HepG2 (cell line): ENCODE results near the gene WEE1. TPM values are rescaled to one million over a fixed set of nuclear protein-coding genes. Genes with fewer than 3 reads are reported as not detected.
A peak's percentile ranks its signal among the peaks of the same experiment; 100 is the strongest.

Experiments used
- ATAD3A ChIP-seq: sonication (generic); formaldehyde crosslinking; IDR thresholded peaks from 2 replicates; pipeline ENCODE4 v1.4.0; 2020; ENCODE audit warnings: missing genetic modification reagents
- CCAR2 ChIP-seq: fragments of 200-400 bp; formaldehyde crosslinking; optimal IDR thresholded peaks from 2 replicates; pipeline ENCODE3; 2018; ENCODE audit warnings: low read depth, mild to moderate bottlenecking, low read length, moderate library complexity
- EZH2 ChIP-seq: conservative IDR thresholded peaks from 2 replicates; pipeline ENCODE4 v1.6.1; 2012; ENCODE audit warnings: mild to moderate bottlenecking, low read depth, low read length, moderate library complexity
- FOXA1 ChIP-seq, 2 experiments: fragments of 450-650 bp in 1 of 2; sonication (generic) in 1 of 2; formaldehyde crosslinking in 1 of 2; IDR thresholded peaks; 2 replicates each; pipeline versions ENCODE4 v1.4.0 to v1.6.1; 2016 to 2020; ENCODE audit warnings: missing genetic modification reagents in 1 of 2
- FOXK2 ChIP-seq: fragments of 450-650 bp; IDR thresholded peaks from 2 replicates; pipeline ENCODE4 v1.6.1; 2016
- GATAD2A ChIP-seq: IDR thresholded peaks from 2 replicates; pipeline ENCODE4 v1.6.1; 2016
- KAT2B ChIP-seq: fragments of 150-350 bp; IDR thresholded peaks from 2 replicates; pipeline ENCODE4 v1.6.1; 2014; ENCODE audit warnings: low read depth, low read length, borderline replicate concordance
- SNAPC2 ChIP-seq: sonication (generic); formaldehyde crosslinking; IDR thresholded peaks from 2 replicates; pipeline ENCODE4 v1.8.1; 2022; ENCODE audit warnings: mild to moderate bottlenecking, missing genetic modification reagents
- SP5 ChIP-seq: IDR thresholded peaks from 2 replicates; pipeline ENCODE4 v1.6.1; 2016; ENCODE audit warnings: low read depth, borderline replicate concordance
- TCF12 ChIP-seq, 2 experiments: fragments of 450-650 bp in 1 of 2; sonication (generic) in 1 of 2; formaldehyde crosslinking in 1 of 2; IDR thresholded peaks; 2 replicates each; pipeline versions ENCODE4 v1.6.1 to v1.8.0; 2017 to 2022; ENCODE audit warnings: antibody characterized with exemption in 1 of 2, mild to moderate bottlenecking in 1 of 2, missing genetic modification reagents in 1 of 2, moderate library complexity in 1 of 2
- TOE1 ChIP-seq: sonication (generic); formaldehyde crosslinking; IDR thresholded peaks from 2 replicates; pipeline ENCODE4 v1.4.0; 2020; ENCODE audit warnings: mild to moderate bottlenecking, missing genetic modification reagents
- ZFP1 ChIP-seq: IDR thresholded peaks from 2 replicates; pipeline ENCODE4 v1.6.1; 2016
- ZFP37 ChIP-seq: sonication (generic); formaldehyde crosslinking; IDR thresholded peaks from 2 replicates; pipeline ENCODE4 v1.4.0; 2020; ENCODE audit warnings: missing genetic modification reagents, borderline replicate concordance
- ZNF232 ChIP-seq: sonication (generic); formaldehyde crosslinking; IDR thresholded peaks from 2 replicates; pipeline ENCODE4 v1.4.0; 2020; ENCODE audit warnings: missing genetic modification reagents, borderline replicate concordance
- ZNF572 ChIP-seq: sonication (generic); formaldehyde crosslinking; IDR thresholded peaks from 2 replicates; pipeline ENCODE4 v1.5.1; 2020; ENCODE audit warnings: mild to moderate bottlenecking, missing genetic modification reagents
- ZNF777 ChIP-seq: sonication (generic); formaldehyde crosslinking; IDR thresholded peaks from 2 replicates; pipeline ENCODE4 v1.4.0; 2020; ENCODE audit warnings: missing genetic modification reagents
- ZSCAN22 ChIP-seq: sonication (generic); formaldehyde crosslinking; IDR thresholded peaks from 2 replicates; pipeline ENCODE4 v1.4.0; 2020; ENCODE audit warnings: mild to moderate bottlenecking, missing genetic modification reagents
- polyA plus RNA-seq, 8 experiments: library from polyadenylated mRNA; depleted of rRNA in 3 of 8; stranded (reverse) in 7 of 8; unstranded in 1 of 8; fragments of >200 nt; fragmentation: Illumina TruSeq in 4 of 8; extraction: Trizol in 4 of 8; gene quantifications; 2 replicates each; pipeline versions ENCODE4 v1.2.1 to v1.2.3, GENCODE V29; 2011 to 2016; ENCODE audit warnings: low read depth in 4 of 8, missing spikeins in 1 of 8, mixed read lengths in 1 of 8; ENCODE audit not compliant: insufficient read depth in 1 of 8
- total RNA-seq, 5 experiments: library from RNA; depleted of rRNA; stranded (reverse); fragments of >200 nt; fragmentation: Illumina TruSeq; extraction: Trizol; gene quantifications; 2 replicates each; pipeline ENCODE4 v1.2.3, GENCODE V29; 2016; ENCODE audit warnings: low read depth in 1 of 5
- TF ChIP-seq, protein P1 (sequence below): sonication (generic); formaldehyde crosslinking; IDR thresholded peaks from 2 replicates; pipeline ENCODE4 v1.4.0; 2020; ENCODE audit warnings: missing genetic modification reagents
- TF ChIP-seq, protein P2 (sequence below): sonication (generic); formaldehyde crosslinking; IDR thresholded peaks from 2 replicates; pipeline ENCODE4 v1.4.0; 2020; ENCODE audit warnings: missing genetic modification reagents, borderline replicate concordance
- TF ChIP-seq, protein P3 (sequence below): sonication (generic); formaldehyde crosslinking; IDR thresholded peaks from 2 replicates; pipeline ENCODE4 v1.8.0; 2022; ENCODE audit warnings: mild to moderate bottlenecking, missing genetic modification reagents, borderline replicate concordance
- TF ChIP-seq, protein P4 (sequence below), 2 experiments: sonication (generic) in 1 of 2; formaldehyde crosslinking in 1 of 2; IDR thresholded peaks; 2 replicates each; pipeline versions ENCODE4 v1.4.0 to v1.6.1; 2018 to 2020; ENCODE audit warnings: missing genetic modification reagents in 2 of 2, borderline replicate concordance in 1 of 2, low read depth in 1 of 2, mild to moderate bottlenecking in 1 of 2, missing biosample characterization in 1 of 2
- TF ChIP-seq, protein P5 (sequence below): sonication (generic); formaldehyde crosslinking; IDR thresholded peaks from 2 replicates; pipeline ENCODE4 v1.4.0; 2020; ENCODE audit warnings: mild to moderate bottlenecking, missing genetic modification reagents

Gene WEE1
- total and polyA plus RNA-seq, 2 of the 13 experiments (the other 11 are each of a cell fraction or from before 2014, with no cell fraction given) = 31.4 to 63.7 TPM

DNA sequence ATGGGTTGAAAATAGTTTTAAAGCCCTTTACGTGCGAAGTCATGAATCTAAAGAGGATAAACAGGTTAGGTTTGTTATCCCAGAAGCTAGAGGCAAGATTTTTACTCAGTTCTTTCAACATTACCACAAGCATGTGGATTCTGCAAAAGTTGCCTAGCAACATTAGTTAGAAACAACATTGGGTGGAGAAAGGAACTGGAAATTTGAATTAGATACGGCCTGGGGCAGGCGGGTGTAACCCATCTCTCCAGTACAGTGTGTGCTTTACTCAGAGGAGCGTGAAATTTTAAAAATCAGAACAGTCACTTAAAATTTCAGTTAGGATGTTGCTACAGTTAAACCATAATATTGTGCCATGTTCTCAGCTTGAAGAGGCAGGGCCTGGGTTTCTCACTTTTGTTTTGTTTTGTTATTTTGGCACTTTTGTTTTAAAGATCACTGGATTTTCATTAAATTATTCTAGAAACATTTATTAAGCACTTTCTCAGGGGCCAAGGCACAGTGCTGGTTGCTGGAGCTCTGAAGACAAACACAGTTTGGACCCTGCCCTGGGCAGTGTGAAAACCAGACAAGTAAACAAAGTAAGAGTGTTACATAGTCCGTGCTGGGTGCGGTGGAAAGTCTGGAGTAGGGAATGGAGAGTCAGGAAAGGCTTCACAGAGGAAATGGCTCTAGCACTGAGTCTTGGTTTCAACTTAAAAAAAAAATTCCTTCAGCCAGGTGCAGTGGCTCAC, 4.4 kb upstream of the WEE1 start (continued):
- TF ChIP-seq KAT2B (no peak), FOXA1 (IDR thresholded peaks at IDR 0.05) (peak; percentile 71), FOXA1 (CRISPR knock-in tag; IDR thresholded peaks at IDR 0.05) (peak; percentile 97), ZFP37 (CRISPR knock-in tag) (peak; percentile 92), TCF12 (IDR thresholded peaks at IDR 0.05) (no peak), TCF12 (CRISPR knock-in tag; IDR thresholded peaks at IDR 0.05) (no peak; the same call in 1 of the 2 replicates), CCAR2 (peak; percentile 75), FOXK2 (peak; percentile 68), ATAD3A (CRISPR knock-in tag) (no peak), SNAPC2 (CRISPR knock-in tag) (0 out of 2 replicates have a peak, but pooled peaks have one; percentile 46), EZH2 (no peak), ZNF777 (peak; percentile 39; the same call in 1 of the 2 replicates), ZFP1 (no peak), GATAD2A (peak; percentile 93), TOE1 (CRISPR knock-in tag) (no peak), ZSCAN22 (CRISPR knock-in tag) (no peak), ZNF232 (peak; percentile 76; the same call in 1 of the 2 replicates), ZNF572 (CRISPR knock-in tag) (no peak), SP5 (CRISPR knock-in tag) (peak; percentile 47; the same call in 1 of the 2 replicates)
- TF ChIP-seq, protein P1, sequence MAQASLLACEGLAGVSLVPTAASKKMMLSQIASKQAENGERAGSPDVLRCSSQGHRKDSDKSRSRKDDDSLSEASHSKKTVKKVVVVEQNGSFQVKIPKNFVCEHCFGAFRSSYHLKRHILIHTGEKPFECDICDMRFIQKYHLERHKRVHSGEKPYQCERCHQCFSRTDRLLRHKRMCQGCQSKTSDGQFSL (CRISPR knock-in tag) = 0 out of 2 replicates have a peak, but pooled peaks have one; percentile 44
- TF ChIP-seq, protein P2, sequence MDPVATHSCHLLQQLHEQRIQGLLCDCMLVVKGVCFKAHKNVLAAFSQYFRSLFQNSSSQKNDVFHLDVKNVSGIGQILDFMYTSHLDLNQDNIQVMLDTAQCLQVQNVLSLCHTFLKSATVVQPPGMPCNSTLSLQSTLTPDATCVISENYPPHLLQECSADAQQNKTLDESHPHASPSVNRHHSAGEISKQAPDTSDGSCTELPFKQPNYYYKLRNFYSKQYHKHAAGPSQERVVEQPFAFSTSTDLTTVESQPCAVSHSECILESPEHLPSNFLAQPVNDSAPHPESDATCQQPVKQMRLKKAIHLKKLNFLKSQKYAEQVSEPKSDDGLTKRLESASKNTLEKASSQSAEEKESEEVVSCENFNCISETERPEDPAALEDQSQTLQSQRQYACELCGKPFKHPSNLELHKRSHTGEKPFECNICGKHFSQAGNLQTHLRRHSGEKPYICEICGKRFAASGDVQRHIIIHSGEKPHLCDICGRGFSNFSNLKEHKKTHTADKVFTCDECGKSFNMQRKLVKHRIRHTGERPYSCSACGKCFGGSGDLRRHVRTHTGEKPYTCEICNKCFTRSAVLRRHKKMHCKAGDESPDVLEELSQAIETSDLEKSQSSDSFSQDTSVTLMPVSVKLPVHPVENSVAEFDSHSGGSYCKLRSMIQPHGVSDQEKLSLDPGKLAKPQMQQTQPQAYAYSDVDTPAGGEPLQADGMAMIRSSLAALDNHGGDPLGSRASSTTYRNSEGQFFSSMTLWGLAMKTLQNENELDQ (CRISPR knock-in tag) = no peak
- TF ChIP-seq, protein P3, sequence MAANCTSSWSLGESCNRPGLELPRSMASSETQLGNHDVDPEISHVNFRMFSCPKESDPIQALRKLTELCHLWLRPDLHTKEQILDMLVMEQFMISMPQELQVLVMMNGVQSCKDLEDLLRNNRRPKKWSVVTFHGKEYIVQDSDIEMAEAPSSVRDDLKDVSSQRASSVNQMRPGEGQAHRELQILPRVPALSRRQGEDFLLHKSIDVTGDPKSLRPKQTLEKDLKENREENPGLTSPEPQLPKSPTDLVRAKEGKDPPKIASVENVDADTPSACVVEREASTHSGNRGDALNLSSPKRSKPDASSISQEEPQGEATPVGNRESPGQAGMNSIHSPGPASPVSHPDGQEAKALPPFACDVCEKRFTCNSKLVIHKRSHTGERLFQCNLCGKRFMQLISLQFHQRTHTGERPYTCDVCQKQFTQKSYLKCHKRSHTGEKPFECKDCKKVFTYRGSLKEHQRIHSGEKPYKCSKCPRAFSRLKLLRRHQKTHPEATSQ = no peak
- TF ChIP-seq, protein P4, sequence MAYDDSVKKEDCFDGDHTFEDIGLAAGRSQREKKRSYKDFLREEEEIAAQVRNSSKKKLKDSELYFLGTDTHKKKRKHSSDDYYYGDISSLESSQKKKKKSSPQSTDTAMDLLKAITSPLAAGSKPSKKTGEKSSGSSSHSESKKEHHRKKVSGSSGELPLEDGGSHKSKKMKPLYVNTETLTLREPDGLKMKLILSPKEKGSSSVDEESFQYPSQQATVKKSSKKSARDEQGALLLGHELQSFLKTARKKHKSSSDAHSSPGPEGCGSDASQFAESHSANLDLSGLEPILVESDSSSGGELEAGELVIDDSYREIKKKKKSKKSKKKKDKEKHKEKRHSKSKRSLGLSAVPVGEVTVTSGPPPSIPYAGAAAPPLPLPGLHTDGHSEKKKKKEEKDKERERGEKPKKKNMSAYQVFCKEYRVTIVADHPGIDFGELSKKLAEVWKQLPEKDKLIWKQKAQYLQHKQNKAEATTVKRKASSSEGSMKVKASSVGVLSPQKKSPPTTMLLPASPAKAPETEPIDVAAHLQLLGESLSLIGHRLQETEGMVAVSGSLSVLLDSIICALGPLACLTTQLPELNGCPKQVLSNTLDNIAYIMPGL (CRISPR knock-in tag; IDR thresholded peaks at IDR 0.05; ENCODE audit: borderline replicate concordance in 1 of 2, low read depth in 1 of 2) = peak in 1 of 2 experiments; percentile 59; a peak in 1 of 4 replicates
- TF ChIP-seq, protein P5, sequence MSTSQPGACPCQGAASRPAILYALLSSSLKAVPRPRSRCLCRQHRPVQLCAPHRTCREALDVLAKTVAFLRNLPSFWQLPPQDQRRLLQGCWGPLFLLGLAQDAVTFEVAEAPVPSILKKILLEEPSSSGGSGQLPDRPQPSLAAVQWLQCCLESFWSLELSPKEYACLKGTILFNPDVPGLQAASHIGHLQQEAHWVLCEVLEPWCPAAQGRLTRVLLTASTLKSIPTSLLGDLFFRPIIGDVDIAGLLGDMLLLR (CRISPR knock-in tag) = no peak
